SK-N-SH treated with all-trans-retinoic acid at 6 μM for 48 hours (cell line): ENCODE measurements around the gene GH1.

Experiments used
- OSR1 ChIP-seq: fragments of 250-450 bp; sonication (Bioruptor Pico); IDR thresholded peaks from 2 replicates; pipeline ENCODE4 v1.8.0; 2022; ENCODE audit warnings: moderate library complexity, mild to moderate bottlenecking, inconsistent platforms
- ZFP3 ChIP-seq: fragments of 250-450 bp; sonication (Bioruptor Pico); IDR thresholded peaks from 2 replicates; pipeline ENCODE4 v1.5.0; 2020; ENCODE audit warnings: mild to moderate bottlenecking, moderate library complexity
- ZNF8 ChIP-seq: fragments of 450-650 bp; formaldehyde crosslinking; IDR thresholded peaks from 2 replicates; pipeline ENCODE4 v1.5.0; 2020; ENCODE audit warnings: mild to moderate bottlenecking, moderate library complexity
- TF ChIP-seq, protein P1 (sequence below): fragments of 250-450 bp; sonication (Bioruptor Pico); IDR thresholded peaks from 2 replicates; pipeline ENCODE4 v1.8.0; 2020; ENCODE audit warnings: mild to moderate bottlenecking, moderate library complexity, borderline replicate concordance

DNA sequence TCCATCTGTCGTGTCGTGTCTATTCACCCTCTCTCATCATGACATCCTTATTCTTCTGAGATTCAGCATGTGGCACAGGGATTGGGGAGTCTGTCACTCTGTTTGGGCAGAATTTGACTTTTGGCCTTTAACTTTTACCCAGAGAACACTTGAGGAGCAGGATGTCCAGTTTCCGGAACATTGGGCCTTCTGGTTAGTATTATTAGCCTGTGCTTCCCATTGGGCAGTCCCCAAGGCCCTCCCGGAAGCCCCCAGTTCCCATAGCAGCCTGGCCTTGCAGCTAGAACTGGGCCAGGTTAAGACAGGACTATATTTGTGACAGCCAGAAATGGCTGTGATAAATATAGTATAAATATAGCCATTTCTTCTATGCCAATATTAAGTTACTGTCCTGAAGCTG lies 44.5 kb upstream of the GH1 start:
- TF ChIP-seq OSR1 (CRISPR knock-in tag), result no peak
- TF ChIP-seq ZFP3 (CRISPR knock-in tag), result no peak
- no peak for TF ChIP-seq ZNF8 (CRISPR knock-in tag)
- TF ChIP-seq, protein P1, sequence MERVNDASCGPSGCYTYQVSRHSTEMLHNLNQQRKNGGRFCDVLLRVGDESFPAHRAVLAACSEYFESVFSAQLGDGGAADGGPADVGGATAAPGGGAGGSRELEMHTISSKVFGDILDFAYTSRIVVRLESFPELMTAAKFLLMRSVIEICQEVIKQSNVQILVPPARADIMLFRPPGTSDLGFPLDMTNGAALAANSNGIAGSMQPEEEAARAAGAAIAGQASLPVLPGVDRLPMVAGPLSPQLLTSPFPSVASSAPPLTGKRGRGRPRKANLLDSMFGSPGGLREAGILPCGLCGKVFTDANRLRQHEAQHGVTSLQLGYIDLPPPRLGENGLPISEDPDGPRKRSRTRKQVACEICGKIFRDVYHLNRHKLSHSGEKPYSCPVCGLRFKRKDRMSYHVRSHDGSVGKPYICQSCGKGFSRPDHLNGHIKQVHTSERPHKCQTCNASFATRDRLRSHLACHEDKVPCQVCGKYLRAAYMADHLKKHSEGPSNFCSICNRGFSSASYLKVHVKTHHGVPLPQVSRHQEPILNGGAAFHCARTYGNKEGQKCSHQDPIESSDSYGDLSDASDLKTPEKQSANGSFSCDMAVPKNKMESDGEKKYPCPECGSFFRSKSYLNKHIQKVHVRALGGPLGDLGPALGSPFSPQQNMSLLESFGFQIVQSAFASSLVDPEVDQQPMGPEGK (CRISPR knock-in tag), result no peak
